Thymus (tissue), 14 donors: ENCODE data around the gene RGS8. TPM values are rescaled to one million over a fixed set of nuclear protein-coding genes. Genes with fewer than 3 reads are reported as not detected.

ENCODE experiments used
- DNase-seq, 9 donors: peaks; one replicate each; pipeline ENCODE4 v3.0.0-alpha.2; 2013; ENCODE audit warnings: low spot score in 9 of 9, low read depth in 6 of 9, missing footprints in 1 of 9
- H3K27ac ChIP-seq, 2 donors: one replicate each; pipeline ENCODE4 v1.5.1; 2013; ENCODE audit warnings: control low read depth in 1 of 2, low read depth in 1 of 2, low read length in 1 of 2, mild to moderate bottlenecking in 1 of 2, moderate library complexity in 1 of 2
- H3K27me3 ChIP-seq, 2 donors: one replicate each; pipeline ENCODE4 v1.5.1; 2013; ENCODE audit warnings: low read length in 1 of 2; ENCODE audit not compliant: control insufficient read depth in 2 of 2, insufficient read depth in 1 of 2
- H3K36me3 ChIP-seq, 2 donors: one replicate each; pipeline ENCODE4 v1.5.1; 2013; ENCODE audit warnings: low read length in 1 of 2, mild to moderate bottlenecking in 1 of 2, moderate library complexity in 1 of 2; ENCODE audit not compliant: control insufficient read depth in 2 of 2, insufficient read depth in 2 of 2
- H3K4me1 ChIP-seq, 2 donors: one replicate each; pipeline ENCODE4 v1.5.1; 2013; ENCODE audit warnings: low read length in 2 of 2; ENCODE audit not compliant: control insufficient read depth in 2 of 2, insufficient read depth in 2 of 2
- H3K4me3 ChIP-seq, 2 donors: one replicate each; pipeline ENCODE4 v1.5.1; 2013; ENCODE audit warnings: low read length in 2 of 2, control low read depth in 1 of 2, mild to moderate bottlenecking in 1 of 2
- H3K9me3 ChIP-seq, 2 donors: one replicate each; pipeline ENCODE4 v1.5.1; 2013; ENCODE audit warnings: low read length in 1 of 2, mild to moderate bottlenecking in 1 of 2; ENCODE audit not compliant: control insufficient read depth in 2 of 2, insufficient read depth in 1 of 2
- WGBS: extraction: QIAGEN DNeasy Blood & Tissue Kit; methylation state at CpG from one replicate; pipeline ENCODE4 v1.1.7; 2013; 5-methylcytosine and 5-hydroxymethylcytosine counted together
- long read RNA-seq, 10 donors: transcript quantifications; one replicate each; lab custom pipeline, GENCODE V29; 2026
- polyA plus RNA-seq: library from polyadenylated mRNA; stranded (reverse); fragments of 200-250 nt; gene quantifications from one replicate; pipeline ENCODE4 v1.2.3, GENCODE V29; 2013
- total RNA-seq: library from RNA; stranded (reverse); fragments of 120-200 nt; gene quantifications from one replicate; pipeline ENCODE4 v1.2.4, GENCODE V29; 2013
- donor health status: healthy.

Gene RGS8, protein sequence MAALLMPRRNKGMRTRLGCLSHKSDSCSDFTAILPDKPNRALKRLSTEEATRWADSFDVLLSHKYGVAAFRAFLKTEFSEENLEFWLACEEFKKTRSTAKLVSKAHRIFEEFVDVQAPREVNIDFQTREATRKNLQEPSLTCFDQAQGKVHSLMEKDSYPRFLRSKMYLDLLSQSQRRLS
- total RNA-seq: 0.19 TPM
- polyA plus RNA-seq: 0.11 TPM
- long read RNA-seq, donor 1: 0 reads
- long read RNA-seq, donor 2: 0 reads
- long read RNA-seq, donor 3: 0 reads
- long read RNA-seq, donor 4: 0 reads
- long read RNA-seq, donor 5: 0 reads
- long read RNA-seq, donor 6: 0 reads
- long read RNA-seq, donor 7: 0 reads
- long read RNA-seq, donor 8: 0 reads
- long read RNA-seq, donor 9: 0 reads
- long read RNA-seq, donor 10: 0 reads

DNA sequence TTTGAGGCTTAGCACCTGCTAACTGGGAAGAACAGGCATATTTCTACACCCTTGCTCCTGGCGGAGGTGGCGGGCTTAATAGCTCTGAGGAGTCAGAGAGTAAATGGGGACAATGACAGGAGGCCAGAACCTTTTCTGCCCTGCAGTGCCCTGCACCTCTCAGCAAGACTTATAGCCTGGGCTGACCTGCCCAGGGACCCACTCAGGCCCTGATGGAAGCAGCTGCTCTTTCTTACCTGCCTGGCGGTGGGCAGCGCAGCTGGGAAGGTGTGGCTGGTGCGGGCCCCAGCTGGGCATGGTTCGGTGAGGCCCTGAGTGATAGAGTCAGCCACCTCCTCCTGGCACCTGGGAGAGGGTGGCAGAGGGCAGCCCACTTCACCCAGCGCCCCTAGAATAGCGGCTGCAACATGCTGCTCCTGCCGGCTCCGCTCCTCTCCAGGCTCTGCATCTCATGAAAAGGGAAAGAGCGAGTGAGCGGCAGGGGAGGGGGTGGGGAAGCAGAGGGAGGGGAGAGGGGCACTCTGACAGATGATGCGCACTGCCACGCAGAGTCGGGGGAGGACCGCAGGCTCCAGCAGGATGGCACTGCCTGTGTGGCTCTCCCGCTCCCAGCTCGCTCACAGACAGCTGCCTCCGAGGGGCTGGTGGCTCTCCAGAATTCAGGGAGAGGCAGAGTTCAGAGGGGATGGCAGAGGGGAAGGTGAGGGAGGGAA lies at the start of gene RGS8:
Gene RGS8, minus strand, starts transcription at position 472 of the 713 bp plus-strand sequence. CDS start 14,938 bp downstream, outside the sequence.
- H3K4me3 ChIP-seq: no peak within 1 kb of the TSS
- no peak for DNase-seq

DNA sequence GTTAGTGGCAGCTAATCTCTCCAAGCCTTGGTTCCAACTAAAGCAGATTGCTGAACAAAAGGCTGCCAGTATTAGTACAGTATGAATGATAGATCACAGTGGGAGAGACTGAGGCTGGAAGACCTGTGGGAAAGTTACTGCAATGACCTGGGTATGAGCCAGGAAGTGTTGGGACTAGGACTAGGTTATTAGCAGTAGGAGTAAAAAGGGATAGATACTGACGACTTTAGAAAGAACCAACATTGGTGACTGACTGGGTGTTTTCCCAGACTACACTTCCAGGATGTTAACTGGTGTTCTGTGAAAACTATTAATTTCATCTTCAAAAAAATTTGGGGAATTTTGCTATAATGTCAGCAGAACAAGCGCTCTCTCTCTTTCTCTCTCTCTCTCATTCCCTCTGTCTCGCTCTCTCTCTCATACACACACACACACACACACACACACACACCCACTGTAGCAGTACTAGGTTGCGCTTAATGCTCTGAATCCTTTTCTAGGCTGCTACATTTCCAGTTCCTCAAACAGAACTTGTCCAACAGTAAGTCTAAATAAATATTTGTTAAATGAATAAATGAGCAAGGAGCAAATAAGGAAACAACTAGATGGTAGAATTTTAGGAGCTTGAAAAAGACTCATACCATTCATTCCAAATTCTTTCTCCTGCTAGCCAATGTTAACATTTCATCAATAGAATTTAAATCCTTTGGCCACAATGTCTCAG lies 47.6 kb upstream of the RGS8 start:
- H3K4me3 ChIP-seq: no peak overlapping the region
- 83% methylated on average over 4 of the region's 4 CpGs for WGBS
- H3K9me3 ChIP-seq: no peaks in the 10 kb centered on the region
- no peaks in the 10 kb centered on the region for H3K27me3 ChIP-seq
- no peaks in the 10 kb centered on the region for H3K36me3 ChIP-seq
- no peak overlapping the region for H3K27ac ChIP-seq
- DNase-seq: no peak
- no peaks in the 10 kb centered on the region for H3K4me1 ChIP-seq

More for the DNA sequence above, at the start of gene RGS8:
- H3K9me3 ChIP-seq: no peaks in the 10 kb centered on the region
- no peak within 1 kb of the TSS for H3K27ac ChIP-seq
- H3K36me3 ChIP-seq: no peaks in the 10 kb centered on the region
- H3K27me3 ChIP-seq: peaks cover 2 to 28% of the 10 kb centered on the region in 2 donors
- no peaks in the 10 kb centered on the region for H3K4me1 ChIP-seq
- 39% methylated on average over 19 of the region's 19 CpGs for WGBS

DNA sequence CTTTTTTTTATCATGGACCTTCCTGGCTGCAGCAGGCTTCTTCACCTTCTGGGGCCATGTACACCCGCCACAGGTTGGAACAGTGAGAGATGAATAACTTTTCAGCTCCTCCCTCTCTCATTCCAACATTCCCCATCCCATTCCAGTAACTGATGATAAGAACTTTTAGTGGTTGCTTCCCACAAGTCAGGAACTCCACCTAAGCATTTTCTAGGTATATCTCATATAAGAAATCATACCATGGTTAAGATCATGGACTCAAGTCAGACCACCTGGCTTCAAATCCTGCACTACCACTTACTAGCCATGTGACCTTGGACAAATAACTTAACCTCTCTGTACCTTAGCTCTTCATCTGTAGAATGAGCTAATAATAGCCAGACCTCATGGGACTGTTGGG lies 42.5 kb upstream of the RGS8 start:
- 100% methylated on average over 1 of the region's 1 CpG for WGBS
- H3K27ac ChIP-seq: no peak overlapping the region
- H3K36me3 ChIP-seq: no peaks in the 10 kb centered on the region
- DNase-seq: no peak
- no peaks in the 10 kb centered on the region for H3K9me3 ChIP-seq
- no peaks in the 10 kb centered on the region for H3K4me1 ChIP-seq
- no peak overlapping the region for H3K4me3 ChIP-seq
- no peaks in the 10 kb centered on the region for H3K27me3 ChIP-seq

DNA sequence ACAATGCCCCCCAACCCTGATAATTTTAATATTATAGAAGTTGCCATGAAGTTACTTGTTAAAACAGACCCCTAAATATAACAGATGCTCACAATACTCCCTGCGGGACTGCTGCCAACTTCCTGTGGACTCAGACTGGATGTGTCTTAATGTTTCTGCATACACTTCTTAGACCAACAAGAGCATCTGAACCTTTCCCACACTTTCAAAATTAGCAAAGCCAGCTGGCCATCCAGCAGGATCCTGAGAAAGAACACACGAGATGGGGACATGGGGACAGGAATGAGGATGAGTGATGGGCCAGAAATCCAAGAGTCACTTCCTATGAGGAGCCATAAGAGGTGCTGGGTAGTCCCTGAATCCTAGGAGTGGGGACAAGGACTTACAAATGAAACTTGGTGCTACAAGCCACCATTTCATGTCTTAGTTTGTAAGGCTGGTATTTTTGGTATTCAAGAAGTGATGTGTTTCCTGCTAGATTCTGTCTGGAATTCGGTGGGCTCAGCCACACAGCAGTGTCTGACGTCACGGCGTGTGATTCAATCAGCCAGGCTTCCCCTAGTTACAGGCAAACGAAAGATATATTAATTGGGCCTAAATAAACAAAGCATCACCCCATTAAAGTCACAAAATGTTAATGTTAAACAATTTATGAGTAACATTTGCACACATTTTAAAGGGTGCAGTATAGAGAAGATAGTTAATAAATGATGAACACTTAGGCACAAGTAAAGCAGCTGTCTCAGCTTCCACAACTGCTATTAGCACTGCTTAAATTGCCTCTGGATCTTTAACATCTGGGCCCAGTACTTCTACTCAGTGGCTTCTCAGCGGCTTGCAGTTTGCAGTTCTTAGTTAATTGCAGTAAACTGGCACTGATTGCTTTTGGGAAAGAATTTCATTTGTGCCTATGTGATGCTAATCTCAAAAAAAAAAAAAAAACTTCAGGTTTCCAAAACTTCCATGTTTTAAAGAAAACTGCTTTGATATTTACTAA lies 41.2 kb upstream of the RGS8 start:
- Histone ChIP-seq H3K27ac (no peak overlapping the region), H3K4me3 (no peak overlapping the region), H3K36me3 (no peaks in the 10 kb centered on the region), H3K9me3 (no peaks in the 10 kb centered on the region), H3K4me1 (no peaks in the 10 kb centered on the region), H3K27me3 (no peaks in the 10 kb centered on the region)
- WGBS: 89% methylated on average over 8 of the region's 8 CpGs
- DNase-seq: no peak

DNA sequence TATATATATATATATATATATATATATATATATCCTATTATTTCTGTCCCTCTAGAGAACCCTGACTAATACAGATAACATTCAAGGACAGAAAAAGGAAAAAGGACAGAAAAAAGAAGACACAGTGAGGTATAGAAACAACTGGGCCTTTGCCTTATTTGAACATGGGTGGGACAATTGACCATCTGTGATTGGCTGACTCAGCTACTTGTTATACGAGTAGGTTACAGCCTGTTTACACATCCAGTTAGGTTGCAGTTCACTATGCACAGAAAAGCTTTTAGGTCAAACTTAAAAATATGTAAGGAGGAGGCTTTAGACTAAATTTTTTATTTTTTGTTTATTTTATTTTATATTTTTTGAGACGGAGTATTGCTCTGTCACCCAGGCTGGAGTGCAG lies 39.8 kb upstream of the RGS8 start:
- no peak for DNase-seq
- WGBS: 95% methylated on average over 2 of the region's 2 CpGs
- Histone ChIP-seq H3K36me3 (no peaks in the 10 kb centered on the region), H3K4me1 (no peaks in the 10 kb centered on the region), H3K4me3 (no peak overlapping the region), H3K27me3 (no peaks in the 10 kb centered on the region), H3K27ac (no peak overlapping the region), H3K9me3 (no peaks in the 10 kb centered on the region)

DNA sequence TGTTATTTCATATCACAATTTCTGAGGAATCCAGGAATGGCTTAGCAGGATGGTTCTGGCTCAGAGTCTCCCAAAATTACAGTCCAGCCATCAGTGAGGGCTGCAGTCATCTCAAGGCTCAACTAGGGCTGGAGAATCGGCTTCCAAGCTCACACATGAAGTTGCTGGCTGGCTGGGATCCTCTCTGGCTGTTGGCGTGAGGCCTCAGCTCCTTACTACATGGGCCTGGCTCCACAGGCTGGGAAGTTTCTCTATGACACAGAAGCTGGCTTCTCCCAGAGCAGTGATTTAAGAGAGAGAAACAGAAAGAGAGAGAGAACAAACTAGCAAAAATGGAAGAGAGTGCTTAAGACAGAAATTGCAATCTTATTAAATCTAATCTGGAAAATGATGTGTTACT lies 38.8 kb upstream of the RGS8 start:
- 92% methylated on average over 2 of the region's 2 CpGs for WGBS
- no peaks in the 10 kb centered on the region for H3K36me3 ChIP-seq
- no peak overlapping the region for H3K4me3 ChIP-seq
- DNase-seq: no peak
- H3K9me3 ChIP-seq: no peaks in the 10 kb centered on the region
- no peak overlapping the region for H3K27ac ChIP-seq
- no peaks in the 10 kb centered on the region for H3K27me3 ChIP-seq
- H3K4me1 ChIP-seq: no peaks in the 10 kb centered on the region

DNA sequence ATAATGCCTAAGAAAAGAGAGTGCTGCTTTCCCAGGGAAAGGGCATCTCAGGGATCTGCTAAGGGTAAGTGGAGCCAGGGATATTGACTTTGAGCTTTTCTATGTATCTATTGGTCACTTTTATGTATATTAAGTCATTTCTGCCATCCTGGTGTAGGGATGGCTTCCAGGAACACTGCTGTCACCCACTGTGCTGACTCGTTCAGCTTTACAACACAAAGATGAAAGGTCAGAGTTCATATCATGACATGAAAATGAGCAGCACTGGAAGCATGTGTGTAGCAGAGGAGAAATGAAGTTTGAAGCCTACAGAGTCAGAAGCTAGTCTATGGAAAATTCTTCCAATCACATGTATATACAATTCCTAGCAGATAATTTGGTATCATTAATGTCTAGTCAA lies 37.1 kb upstream of the RGS8 start:
- H3K36me3 ChIP-seq: no peaks in the 10 kb centered on the region
- no peaks in the 10 kb centered on the region for H3K27me3 ChIP-seq
- WGBS: 88% methylated on average over 1 of the region's 1 CpG
- no peak for DNase-seq
- no peak overlapping the region for H3K27ac ChIP-seq
- H3K4me3 ChIP-seq: no peak overlapping the region
- no peaks in the 10 kb centered on the region for H3K9me3 ChIP-seq
- H3K4me1 ChIP-seq: no peaks in the 10 kb centered on the region

DNA sequence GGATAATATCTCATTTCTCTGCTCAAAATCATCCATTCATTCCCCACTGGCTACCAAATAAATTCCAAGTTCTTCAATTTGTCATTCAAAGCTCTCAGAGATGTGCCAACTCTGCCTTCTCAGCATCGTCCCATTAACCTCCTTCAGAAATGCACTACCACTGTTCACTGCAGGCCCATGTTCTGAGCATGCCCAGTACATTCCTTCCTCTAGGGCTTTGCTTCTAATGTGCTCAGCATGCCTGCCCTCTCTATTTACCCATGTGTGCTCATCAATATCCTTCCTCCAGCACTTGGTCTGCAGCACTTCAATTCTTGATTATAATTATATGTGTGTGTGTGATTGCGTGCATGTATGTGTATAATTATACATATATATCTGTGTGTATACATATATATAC lies 36.1 kb upstream of the RGS8 start:
- H3K4me3 ChIP-seq: no peak overlapping the region
- H3K27me3 ChIP-seq: no peaks in the 10 kb centered on the region
- no peaks in the 10 kb centered on the region for H3K9me3 ChIP-seq
- no peak for DNase-seq
- no peaks in the 10 kb centered on the region for H3K4me1 ChIP-seq
- WGBS: 97% methylated on average over 2 of the region's 2 CpGs
- no peak overlapping the region for H3K27ac ChIP-seq
- no peaks in the 10 kb centered on the region for H3K36me3 ChIP-seq
